Measurements from ENCODE around the gene SART3.
"Not testable (repeated sequence)": the region's sequence is repeated elsewhere in the genome, so short reads cannot be mapped to it uniquely, and the experiment has no call there.

The SART3 gene

DNA sequence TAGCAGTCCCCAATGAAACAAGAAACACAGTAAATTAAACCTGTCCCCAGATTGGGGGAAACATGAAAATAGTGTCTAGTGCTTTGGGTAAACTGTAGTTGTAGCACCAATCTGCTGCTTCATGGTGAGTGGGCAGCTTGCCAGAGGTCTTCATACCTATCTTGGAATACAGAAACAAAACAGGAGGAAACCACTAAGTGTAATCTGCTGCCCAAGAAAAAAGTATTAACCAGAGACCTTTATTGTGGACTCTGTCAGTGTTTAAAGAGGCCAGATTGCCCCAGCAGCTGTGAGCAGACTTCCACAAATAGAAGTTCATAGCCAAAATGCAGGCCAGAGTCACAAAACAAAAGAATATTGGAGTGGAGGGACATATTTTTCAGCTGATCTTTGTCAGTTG, 3.8 kb upstream of the SART3 start:
- peaks cover 61% of the 10 kb centered on the region for H3K4me1 Mint-ChIP-seq (ENCODE audit: low read depth)
- H3K36me3 Mint-ChIP-seq = peaks cover 10% of the 10 kb centered on the region
- H3K9me3 Mint-ChIP-seq (ENCODE audit: low read depth) = no peaks in the 10 kb centered on the region
- H3K4me3 Mint-ChIP-seq = no peak overlapping the region
- no peaks in the 10 kb centered on the region for H3K27me3 Mint-ChIP-seq
- peak overlapping the region; percentile 41 for H3K27ac Mint-ChIP-seq

DNA sequence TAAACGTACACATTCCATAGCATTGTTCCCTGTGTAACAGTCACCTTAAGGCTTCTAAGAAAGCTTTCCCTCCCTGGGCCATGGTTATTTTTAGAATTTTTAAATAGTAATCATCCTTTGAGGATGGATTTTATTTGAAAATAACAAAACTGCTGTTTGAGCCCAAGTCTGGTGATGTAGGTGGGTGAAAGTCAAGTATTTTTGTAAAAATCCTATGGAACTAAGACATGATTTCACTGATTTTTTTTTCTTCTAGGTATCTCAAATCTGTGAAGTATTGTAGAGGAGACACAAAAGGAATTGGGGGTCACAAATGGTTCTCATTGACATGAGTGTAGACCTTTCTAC, 2.8 kb upstream of the SART3 start:
- no peaks in the 10 kb centered on the region for H3K9me3 Mint-ChIP-seq (ENCODE audit: low read depth)
- H3K27me3 Mint-ChIP-seq = no peaks in the 10 kb centered on the region
- peaks cover 59% of the 10 kb centered on the region for H3K4me1 Mint-ChIP-seq (ENCODE audit: low read depth)
- H3K36me3 Mint-ChIP-seq = peaks cover 8% of the 10 kb centered on the region
- H3K27ac Mint-ChIP-seq = peak overlapping the region; percentile 90
- peak overlapping the region; percentile 100 for H3K4me3 Mint-ChIP-seq

- H3K4me1 Mint-ChIP-seq (ENCODE audit: low read depth) = peaks cover 57% of the 10 kb centered on the region
- no peaks in the 10 kb centered on the region for H3K9me3 Mint-ChIP-seq (ENCODE audit: low read depth)
- peaks cover 4% of the 10 kb centered on the region for H3K36me3 Mint-ChIP-seq
- peak overlapping the region; percentile 90 for H3K27ac Mint-ChIP-seq
- peak overlapping the region; percentile 100 for H3K4me3 Mint-ChIP-seq
- H3K27me3 Mint-ChIP-seq = no peaks in the 10 kb centered on the region
These were observed 2.3 kb upstream of the SART3 start for GRCh38 chr12:108563136-108563803.

GRCh38 chr12:108562348-108563135, 1.6 kb upstream of the SART3 start, which contains the start of gene ISCU:
TSS of gene ISCU (plus strand) at chr12:108562596. CDS start at chr12:108562623, 27 bp downstream.
- Mint-ChIP-seq H3K36me3 (peaks cover 2% of the 10 kb centered on the region), H3K4me3 (peak within 1 kb of the TSS; percentile 100)

GRCh38 chr12:108561852-108562347, 927 bp upstream of the SART3 start:
- Mint-ChIP-seq H3K9me3 (ENCODE audit: low read depth) (no peaks in the 10 kb centered on the region), H3K36me3 (peaks cover 2% of the 10 kb centered on the region), H3K27ac (peak overlapping the region; percentile 100), H3K4me3 (peak overlapping the region; percentile 100), H3K27me3 (no peaks in the 10 kb centered on the region), H3K4me1 (ENCODE audit: low read depth) (peaks cover 57% of the 10 kb centered on the region)

More at GRCh38 chr12:108562348-108563135, 1.6 kb upstream of the SART3 start, which contains the start of gene ISCU:
- peak within 1 kb of the TSS; percentile 100 for H3K27ac Mint-ChIP-seq
- H3K9me3 Mint-ChIP-seq (ENCODE audit: low read depth) = no peaks in the 10 kb centered on the region
- H3K27me3 Mint-ChIP-seq = no peaks in the 10 kb centered on the region
- H3K4me1 Mint-ChIP-seq (ENCODE audit: low read depth) = peaks cover 57% of the 10 kb centered on the region

DNA sequence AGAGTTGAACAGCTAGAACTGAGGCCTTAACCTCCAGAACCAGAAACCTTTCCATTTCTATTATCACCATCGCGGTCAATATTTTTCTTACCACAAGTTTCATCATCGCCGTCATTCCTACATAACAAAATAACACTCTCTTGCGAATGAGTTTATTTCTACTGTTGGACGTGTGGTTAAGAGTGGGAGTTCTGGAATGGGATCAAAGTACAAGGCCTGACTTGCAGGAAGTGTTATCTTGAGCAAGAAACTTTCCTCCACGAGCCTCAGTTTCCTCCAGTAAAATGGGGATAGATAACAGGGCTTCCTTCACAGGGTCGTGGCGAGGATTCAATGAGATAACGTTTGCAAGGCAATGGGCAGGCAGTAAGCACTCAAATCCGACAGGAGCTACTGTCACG, 652 bp downstream of the SART3 start:
- Mint-ChIP-seq H3K36me3 (peaks cover 2% of the 10 kb centered on the region), H3K4me3 (peak overlapping the region; percentile 100), H3K27ac (peak overlapping the region; percentile 100), H3K4me1 (ENCODE audit: low read depth) (peaks cover 58% of the 10 kb centered on the region), H3K27me3 (no peaks in the 10 kb centered on the region), H3K9me3 (ENCODE audit: low read depth) (no peaks in the 10 kb centered on the region)

GRCh38 chr12:108559748-108560147, 1.2 kb downstream of the SART3 start:
- H3K4me1 Mint-ChIP-seq (ENCODE audit: low read depth) = peaks cover 63% of the 10 kb centered on the region
- H3K36me3 Mint-ChIP-seq = peaks cover 4% of the 10 kb centered on the region
- peak overlapping the region; percentile 100 for H3K4me3 Mint-ChIP-seq
- H3K27ac Mint-ChIP-seq = peak overlapping the region; percentile 100
- H3K9me3 Mint-ChIP-seq (ENCODE audit: low read depth) = no peaks in the 10 kb centered on the region
- no peaks in the 10 kb centered on the region for H3K27me3 Mint-ChIP-seq

- H3K9me3 Mint-ChIP-seq (ENCODE audit: low read depth) = no peaks in the 10 kb centered on the region
- H3K4me3 Mint-ChIP-seq = peak overlapping the region; percentile 100
- H3K27me3 Mint-ChIP-seq = no peaks in the 10 kb centered on the region
- H3K27ac Mint-ChIP-seq = peak overlapping the region; percentile 66
- H3K4me1 Mint-ChIP-seq (ENCODE audit: low read depth) = peaks cover 59% of the 10 kb centered on the region
- H3K36me3 Mint-ChIP-seq = peaks cover 5% of the 10 kb centered on the region
These were observed 1.8 kb downstream of the SART3 start for GRCh38 chr12:108559007-108559655.

- not testable (repeated sequence) for H3K9me3 Mint-ChIP-seq (ENCODE audit: low read depth); H3K27ac Mint-ChIP-seq; H3K27me3 Mint-ChIP-seq; H3K36me3 Mint-ChIP-seq
- peak overlapping the region; percentile 30 for H3K4me3 Mint-ChIP-seq
- H3K4me1 Mint-ChIP-seq (ENCODE audit: low read depth) = peaks cover 87% of the 10 kb centered on the region
These were observed 5.6 kb downstream of the SART3 start for GRCh38 chr12:108555383-108555782.

DNA sequence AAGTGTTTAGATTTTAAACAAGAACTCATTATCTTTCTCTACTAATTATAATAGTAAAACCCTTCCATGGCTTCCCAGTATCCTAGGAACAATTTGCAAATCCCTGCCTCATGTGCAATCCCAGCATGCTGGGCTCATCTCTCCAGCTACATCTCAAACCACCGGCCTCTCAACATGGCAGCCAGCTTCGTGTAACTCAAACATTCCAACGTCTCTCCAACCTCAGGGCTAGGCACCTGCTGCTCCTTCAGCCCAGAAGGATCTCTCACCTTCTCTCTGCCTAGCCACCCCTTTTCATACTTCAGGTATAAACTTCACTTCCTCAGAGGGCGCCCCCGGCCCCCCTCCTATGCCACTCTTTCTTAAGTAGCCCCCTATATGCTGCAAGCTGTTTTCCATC, 7.2 kb downstream of the SART3 start:
- H3K27me3 Mint-ChIP-seq = no peaks in the 10 kb centered on the region
- H3K27ac Mint-ChIP-seq = no peak overlapping the region
- H3K4me1 Mint-ChIP-seq (ENCODE audit: low read depth) = peaks cover 80% of the 10 kb centered on the region
- peaks cover 3% of the 10 kb centered on the region for H3K36me3 Mint-ChIP-seq
- peak overlapping the region; percentile 38 for H3K4me3 Mint-ChIP-seq
- no peaks in the 10 kb centered on the region for H3K9me3 Mint-ChIP-seq (ENCODE audit: low read depth)

GRCh38 chr12:108551535-108551934, 9.4 kb downstream of the SART3 start:
- no peaks in the 10 kb centered on the region for H3K27me3 Mint-ChIP-seq
- peaks cover 10% of the 10 kb centered on the region for H3K36me3 Mint-ChIP-seq
- peaks cover 59% of the 10 kb centered on the region for H3K4me1 Mint-ChIP-seq (ENCODE audit: low read depth)
- H3K9me3 Mint-ChIP-seq (ENCODE audit: low read depth) = no peaks in the 10 kb centered on the region
- H3K4me3 Mint-ChIP-seq = peak overlapping the region; percentile 74
- no peak overlapping the region for H3K27ac Mint-ChIP-seq

GRCh38 chr12:108548954-108549521, 11.9 kb downstream of the SART3 start:
- Mint-ChIP-seq H3K27ac (no peak overlapping the region), H3K9me3 (ENCODE audit: low read depth) (no peaks in the 10 kb centered on the region), H3K27me3 (no peaks in the 10 kb centered on the region), H3K4me1 (ENCODE audit: low read depth) (peaks cover 45% of the 10 kb centered on the region), H3K36me3 (peaks cover 7% of the 10 kb centered on the region), H3K4me3 (no peak overlapping the region)

- no peaks in the 10 kb centered on the region for H3K27me3 Mint-ChIP-seq
- H3K4me3 Mint-ChIP-seq = no peak overlapping the region
- H3K36me3 Mint-ChIP-seq = peaks cover 7% of the 10 kb centered on the region
- no peaks in the 10 kb centered on the region for H3K9me3 Mint-ChIP-seq (ENCODE audit: low read depth)
- peaks cover 37% of the 10 kb centered on the region for H3K4me1 Mint-ChIP-seq (ENCODE audit: low read depth)
- no peak overlapping the region for H3K27ac Mint-ChIP-seq
These were observed 13.3 kb downstream of the SART3 start for GRCh38 chr12:108547686-108548085.

DNA sequence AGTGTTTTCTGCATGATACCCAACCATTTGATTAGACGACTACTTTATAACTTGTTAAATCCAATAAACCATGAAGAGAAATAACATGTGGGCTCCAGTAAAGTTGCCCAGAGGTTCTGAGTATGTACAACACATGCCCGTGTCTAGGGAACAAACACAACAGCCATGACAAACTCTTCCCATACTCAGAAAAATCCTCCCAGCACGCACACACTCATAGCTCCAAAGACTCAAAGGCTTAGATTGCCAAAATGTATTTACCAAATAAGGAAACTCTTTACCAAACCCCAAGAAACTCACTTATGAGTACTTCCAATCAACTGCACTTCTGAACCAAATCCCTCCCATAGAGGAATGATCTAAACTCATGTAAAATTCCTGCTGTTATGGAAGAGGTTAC, 17.3 kb downstream of the SART3 start:
- Mint-ChIP-seq H3K4me1 (ENCODE audit: low read depth) (peaks cover 24% of the 10 kb centered on the region), H3K4me3 (no peak overlapping the region), H3K36me3 (peaks cover 10% of the 10 kb centered on the region), H3K27me3 (no peaks in the 10 kb centered on the region), H3K27ac (no peak overlapping the region), H3K9me3 (ENCODE audit: low read depth) (no peaks in the 10 kb centered on the region)

DNA sequence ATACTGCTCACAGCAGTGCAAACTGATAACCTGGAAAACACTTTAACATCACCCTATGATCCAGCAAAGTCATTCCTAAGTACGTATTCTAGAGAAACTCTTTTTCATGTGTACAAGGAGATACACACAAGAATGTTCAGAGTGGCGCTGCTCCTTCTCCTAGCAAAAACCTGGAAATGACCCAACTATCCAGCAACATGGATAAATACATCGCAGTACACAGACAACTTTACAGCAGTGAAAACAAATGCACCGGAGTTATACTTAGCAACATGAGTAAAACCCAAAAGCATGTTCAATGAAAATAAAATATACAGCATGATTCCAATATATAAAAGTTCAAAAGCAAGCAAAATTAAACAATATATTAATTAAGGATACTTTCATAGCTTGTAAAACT, 18.7 kb downstream of the SART3 start:
- H3K27me3 Mint-ChIP-seq = no peaks in the 10 kb centered on the region
- H3K9me3 Mint-ChIP-seq (ENCODE audit: low read depth) = no peaks in the 10 kb centered on the region
- H3K27ac Mint-ChIP-seq = no peak overlapping the region
- H3K4me3 Mint-ChIP-seq = no peak overlapping the region
- peaks cover 3% of the 10 kb centered on the region for H3K36me3 Mint-ChIP-seq
- peaks cover 25% of the 10 kb centered on the region for H3K4me1 Mint-ChIP-seq (ENCODE audit: low read depth)

Data from activated naive CD8-positive, alpha-beta T cell (primary cell).